Keratinocyte (primary cell): ENCODE data around the gene CFAP43. TPM values are rescaled to one million over a fixed set of nuclear protein-coding genes. Genes with fewer than 3 reads are reported as not detected.

ENCODE experiments used
- DNase-seq: peaks from one replicate; pipeline ENCODE4 v3.0.0-alpha.2; 2011; ENCODE audit warnings: low read depth, missing footprints, low spot score
- FAIRE-seq: peaks from 2 replicates; lab custom pipeline; 2011; peaks lifted over from hg19 to GRCh38; lab: Jason Lieb, UNC
- H2AFZ ChIP-seq: 2 replicates; pipeline ENCODE4 v1.6.0; 2012; ENCODE audit warnings: low read length, control low read depth, inconsistent platforms; ENCODE audit not compliant: control insufficient read depth
- H3K27ac ChIP-seq: 2 replicates; pipeline ENCODE4 v1.5.1; 2011; ENCODE audit warnings: low read length; ENCODE audit not compliant: control insufficient read depth, insufficient read depth
- H3K27me3 ChIP-seq: 3 replicates; pipeline ENCODE4 v1.6.0; 2011; ENCODE audit warnings: low read length; ENCODE audit not compliant: control insufficient read depth, insufficient read depth; ENCODE audit errors: extremely low read depth
- H3K36me3 ChIP-seq, 2 experiments: 2 replicates in 1 of 2; 3 replicates in 1 of 2; pipeline ENCODE4 v1.5.1; 2011; ENCODE audit warnings: low read length in 2 of 2, mild to moderate bottlenecking in 1 of 2; ENCODE audit not compliant: control insufficient read depth in 2 of 2, insufficient read depth in 2 of 2; ENCODE audit errors: extremely low read depth in 1 of 2
- H3K4me1 ChIP-seq: 3 replicates; pipeline ENCODE4 v1.5.1; 2011; ENCODE audit warnings: low read length; ENCODE audit not compliant: control insufficient read depth, insufficient read depth; ENCODE audit errors: extremely low read depth
- H3K4me2 ChIP-seq: 3 replicates; pipeline ENCODE4 v1.6.0; 2011; ENCODE audit warnings: low read depth, low read length; ENCODE audit not compliant: control insufficient read depth, insufficient read depth; ENCODE audit errors: extremely low read depth
- H3K4me3 ChIP-seq, 3 experiments: fragments of 200-600 bp in 1 of 3; sonication (generic) in 1 of 3; 2 replicates in 2 of 3; 3 replicates in 1 of 3; pipeline ENCODE4 v1.5.1; 2011 to 2016; ENCODE audit warnings: low read length in 3 of 3, mild to moderate bottlenecking in 3 of 3, control low read depth in 2 of 3, inconsistent platforms in 1 of 3, low read depth in 1 of 3, mixed read lengths in 1 of 3, mixed run types in 1 of 3, moderate library complexity in 1 of 3; ENCODE audit not compliant: control insufficient read depth in 2 of 3, insufficient read depth in 2 of 3; ENCODE audit errors: extremely low read depth in 1 of 3
- H3K79me2 ChIP-seq: 2 replicates; pipeline ENCODE4 v1.6.0; 2012; ENCODE audit warnings: low read length; ENCODE audit not compliant: control insufficient read depth, insufficient read depth
- H3K9ac ChIP-seq: 3 replicates; pipeline ENCODE4 v1.6.0; 2011; ENCODE audit warnings: low read length; ENCODE audit not compliant: control insufficient read depth, insufficient read depth; ENCODE audit errors: extremely low read depth
- H3K9me1 ChIP-seq: 3 replicates; pipeline ENCODE4 v1.6.0; 2011; ENCODE audit warnings: low read length; ENCODE audit not compliant: control insufficient read depth, insufficient read depth; ENCODE audit errors: extremely low read depth
- H3K9me3 ChIP-seq: 2 replicates; pipeline ENCODE4 v1.5.1; 2012; ENCODE audit warnings: low read depth, low read length; ENCODE audit not compliant: control insufficient read depth
- H4K20me1 ChIP-seq: 3 replicates; pipeline ENCODE4 v1.6.0; 2011; ENCODE audit warnings: low read length; ENCODE audit not compliant: control insufficient read depth, insufficient read depth; ENCODE audit errors: extremely low read depth
- EZH2 ChIP-seq: IDR thresholded peaks from one replicate; pipeline ENCODE4 v1.6.1; 2012; ENCODE audit warnings: inconsistent platforms, mild to moderate bottlenecking, low read length, moderate library complexity
- dilution Hi-C: fragments of 300-500 bp; cut with MboI; formaldehyde crosslinking; loops from one replicate; pipeline ENCODE4 v1.7.0; 2020; ENCODE audit warnings: low sequenced_read_pairs; ENCODE audit not compliant: extremely low pct_ligation_motif_present
- polyA plus RNA-seq, 5 experiments: library from polyadenylated mRNA; depleted of rRNA in 3 of 5; stranded (reverse) in 3 of 5; stranded (forward) in 1 of 5; unstranded in 1 of 5; fragments of >200 nt; gene quantifications; 1 replicate in 1 of 5; 2 replicates in 3 of 5; 3 replicates in 1 of 5; pipeline versions ENCODE4 v1.2.1 to v1.2.3, GENCODE V29; 2011 to 2012; ENCODE audit warnings: missing spikeins in 2 of 5, low read depth in 1 of 5, low replicate concordance in 1 of 5
- TF ChIP-seq, protein P1 (sequence below), 3 experiments: IDR thresholded peaks in 1 of 3; conservative IDR thresholded peaks in 1 of 3; optimal IDR thresholded peaks in 1 of 3; 2 replicates in 2 of 3; 3 replicates in 1 of 3; pipeline versions ENCODE3 to v1.5.1; 2011; ENCODE audit warnings: low read length in 3 of 3, mild to moderate bottlenecking in 3 of 3, moderate library complexity in 2 of 3, control low read depth in 1 of 3, inconsistent platforms in 1 of 3; ENCODE audit not compliant: insufficient read depth in 2 of 3; ENCODE audit errors: extremely low read depth in 1 of 3

CFAP43 gene
- polyA plus RNA-seq, 1 donor (not counting 4 experiments of a cell fraction or from before 2014, with no cell fraction given): 0.25 TPM

DNA sequence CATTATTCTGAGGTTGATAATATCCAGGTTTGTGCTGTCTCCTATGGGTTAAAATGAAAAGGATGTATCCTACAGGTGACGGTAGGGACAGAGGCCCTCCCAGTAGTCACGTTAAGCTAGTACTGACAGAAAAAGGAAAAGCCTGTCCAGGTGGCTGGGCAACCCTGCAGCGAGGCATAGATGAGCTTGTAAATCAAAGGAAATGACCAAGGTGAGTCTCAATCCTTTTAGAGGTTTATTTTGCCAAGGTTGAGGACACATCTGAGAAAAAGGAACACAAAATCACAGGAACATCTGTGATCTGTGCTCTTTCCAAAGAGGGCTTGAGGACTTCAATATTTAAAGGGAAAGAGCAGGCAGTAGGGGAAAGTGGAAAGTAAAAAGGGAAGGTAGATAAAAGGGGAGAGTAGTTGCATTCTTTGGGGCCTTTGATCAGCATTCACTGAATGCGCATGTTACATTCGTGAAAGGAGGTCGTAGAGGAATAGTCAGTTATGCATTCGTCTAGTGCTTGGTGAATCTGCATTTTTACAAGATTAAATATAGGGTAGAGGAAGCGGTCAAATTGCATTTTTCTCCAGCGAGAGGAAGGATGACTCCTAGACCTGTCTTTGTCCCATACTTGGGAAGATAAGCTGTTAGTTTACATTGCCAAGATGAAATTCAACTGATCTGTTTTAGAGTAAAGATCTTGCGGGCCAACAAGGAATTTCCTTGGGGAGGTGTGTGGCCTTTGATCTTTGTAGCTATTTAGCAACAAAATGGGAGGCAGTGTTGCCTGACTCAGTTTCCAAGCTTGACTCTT, 21.6 kb upstream of the CFAP43 start:
- Histone ChIP-seq H3K36me3 (peaks cover 3 to 8% of the 10 kb centered on the region in 2 experiments), H3K9ac (peak overlapping the region; percentile 86), H4K20me1 (no peaks in the 10 kb centered on the region), H3K4me1 (peaks cover 36% of the 10 kb centered on the region), H3K4me3 (peak overlapping the region in 2 of 3 experiments; percentile 86), H3K9me3 (no peaks in the 10 kb centered on the region), H3K4me2 (peak overlapping the region; percentile 92), H3K9me1 (peaks cover 3% of the 10 kb centered on the region), H2AFZ (peak overlapping the region; percentile 97), H3K27ac (peak overlapping the region; percentile 82), H3K79me2 (peaks cover 36% of the 10 kb centered on the region), H3K27me3 (no peaks in the 10 kb centered on the region)
- no peak for TF ChIP-seq EZH2
- FAIRE-seq (peak; percentile 48), DNase-seq (no peak)
- dilution Hi-C loops: no loop called here

DNA sequence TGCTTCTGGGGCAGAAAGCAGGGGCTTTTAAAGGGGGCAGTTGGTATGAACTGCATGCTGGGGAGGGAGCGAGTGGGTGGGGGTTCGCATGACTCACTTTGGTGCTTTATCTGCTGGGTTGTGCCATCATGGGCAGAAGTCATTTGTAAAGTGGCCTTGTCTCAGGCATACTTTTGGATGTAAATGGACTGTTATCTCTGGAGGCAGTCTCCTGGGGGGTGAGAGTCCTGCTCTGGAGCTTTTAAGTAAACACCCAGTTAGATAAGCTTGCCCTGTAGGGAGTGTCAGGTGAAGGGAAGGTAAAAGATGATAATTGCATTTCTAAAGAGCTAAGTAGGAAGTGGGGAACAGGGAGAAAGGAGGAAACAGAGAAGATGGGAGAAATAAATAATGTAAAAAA, 20.9 kb upstream of the CFAP43 start:
- Histone ChIP-seq H3K79me2 (peaks cover 32% of the 10 kb centered on the region), H3K4me3 (no peak overlapping the region), H2AFZ (no peak overlapping the region), H3K27me3 (no peaks in the 10 kb centered on the region), H3K36me3 (peaks cover under 1 to 3% of the 10 kb centered on the region in 2 experiments), H4K20me1 (no peaks in the 10 kb centered on the region), H3K4me1 (peaks cover 29% of the 10 kb centered on the region), H3K9me1 (peaks cover 3% of the 10 kb centered on the region), H3K9me3 (no peaks in the 10 kb centered on the region), H3K27ac (no peak overlapping the region), H3K4me2 (no peak overlapping the region), H3K9ac (no peak overlapping the region)
- FAIRE-seq: no peak
- TF ChIP-seq EZH2: no peak
- TF ChIP-seq, protein P1, sequence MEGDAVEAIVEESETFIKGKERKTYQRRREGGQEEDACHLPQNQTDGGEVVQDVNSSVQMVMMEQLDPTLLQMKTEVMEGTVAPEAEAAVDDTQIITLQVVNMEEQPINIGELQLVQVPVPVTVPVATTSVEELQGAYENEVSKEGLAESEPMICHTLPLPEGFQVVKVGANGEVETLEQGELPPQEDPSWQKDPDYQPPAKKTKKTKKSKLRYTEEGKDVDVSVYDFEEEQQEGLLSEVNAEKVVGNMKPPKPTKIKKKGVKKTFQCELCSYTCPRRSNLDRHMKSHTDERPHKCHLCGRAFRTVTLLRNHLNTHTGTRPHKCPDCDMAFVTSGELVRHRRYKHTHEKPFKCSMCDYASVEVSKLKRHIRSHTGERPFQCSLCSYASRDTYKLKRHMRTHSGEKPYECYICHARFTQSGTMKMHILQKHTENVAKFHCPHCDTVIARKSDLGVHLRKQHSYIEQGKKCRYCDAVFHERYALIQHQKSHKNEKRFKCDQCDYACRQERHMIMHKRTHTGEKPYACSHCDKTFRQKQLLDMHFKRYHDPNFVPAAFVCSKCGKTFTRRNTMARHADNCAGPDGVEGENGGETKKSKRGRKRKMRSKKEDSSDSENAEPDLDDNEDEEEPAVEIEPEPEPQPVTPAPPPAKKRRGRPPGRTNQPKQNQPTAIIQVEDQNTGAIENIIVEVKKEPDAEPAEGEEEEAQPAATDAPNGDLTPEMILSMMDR (optimal IDR thresholded peaks at IDR 0.05 in 1 of 3, IDR thresholded peaks at IDR 0.05 in 1 of 3, conservative IDR thresholded peaks at IDR 0.05 in 1 of 3; ENCODE audit: extremely low read depth in 1 of 3, insufficient read depth in 2 of 3, low read length in 3 of 3): no peak
- DNase-seq: no peak
- dilution Hi-C loops: no loop called here
